Measurements from ENCODE around the gene ZNF616. TPM values are rescaled to one million over a fixed set of nuclear protein-coding genes. Genes with fewer than 3 reads are reported as not detected.

Gene ZNF616
- total RNA-seq, 1 experiment from 2014 or later: 34.6 TPM

DNA sequence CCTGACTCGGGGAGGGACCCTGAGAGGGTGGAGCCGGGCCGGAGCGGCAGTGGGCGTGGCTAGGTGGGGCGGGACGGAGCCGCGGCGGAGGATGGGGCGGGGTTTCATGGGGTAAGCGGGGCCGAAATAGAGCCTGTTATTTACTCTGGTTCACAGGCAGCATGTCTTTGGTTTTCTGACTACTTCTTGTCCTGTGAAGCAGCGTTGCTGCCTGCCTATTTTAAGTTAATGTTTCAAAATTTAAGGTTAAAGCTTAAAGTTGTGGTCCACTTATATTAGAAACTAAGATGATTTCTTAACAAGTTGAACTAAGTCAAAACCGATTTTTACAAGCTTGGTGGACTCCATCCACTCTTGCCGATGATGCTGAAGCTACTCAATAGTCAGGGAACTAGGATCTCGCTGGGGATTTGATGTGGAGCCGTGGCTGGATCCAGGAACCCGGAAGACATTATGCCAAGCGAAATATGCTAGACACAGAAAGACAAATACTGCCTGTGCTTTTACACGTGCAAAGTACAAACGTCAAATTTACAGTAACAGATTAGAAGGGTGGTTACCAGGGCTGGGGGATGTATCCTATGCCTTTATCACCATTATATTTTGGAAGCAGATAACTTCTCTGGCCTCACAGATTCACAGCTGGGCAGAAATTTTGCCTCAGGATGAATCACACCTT, 433 bp upstream of the ZNF616 start (continued):
- TF ChIP-seq, protein P1, sequence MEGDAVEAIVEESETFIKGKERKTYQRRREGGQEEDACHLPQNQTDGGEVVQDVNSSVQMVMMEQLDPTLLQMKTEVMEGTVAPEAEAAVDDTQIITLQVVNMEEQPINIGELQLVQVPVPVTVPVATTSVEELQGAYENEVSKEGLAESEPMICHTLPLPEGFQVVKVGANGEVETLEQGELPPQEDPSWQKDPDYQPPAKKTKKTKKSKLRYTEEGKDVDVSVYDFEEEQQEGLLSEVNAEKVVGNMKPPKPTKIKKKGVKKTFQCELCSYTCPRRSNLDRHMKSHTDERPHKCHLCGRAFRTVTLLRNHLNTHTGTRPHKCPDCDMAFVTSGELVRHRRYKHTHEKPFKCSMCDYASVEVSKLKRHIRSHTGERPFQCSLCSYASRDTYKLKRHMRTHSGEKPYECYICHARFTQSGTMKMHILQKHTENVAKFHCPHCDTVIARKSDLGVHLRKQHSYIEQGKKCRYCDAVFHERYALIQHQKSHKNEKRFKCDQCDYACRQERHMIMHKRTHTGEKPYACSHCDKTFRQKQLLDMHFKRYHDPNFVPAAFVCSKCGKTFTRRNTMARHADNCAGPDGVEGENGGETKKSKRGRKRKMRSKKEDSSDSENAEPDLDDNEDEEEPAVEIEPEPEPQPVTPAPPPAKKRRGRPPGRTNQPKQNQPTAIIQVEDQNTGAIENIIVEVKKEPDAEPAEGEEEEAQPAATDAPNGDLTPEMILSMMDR (IDR thresholded peaks at IDR 0.05): no peak

DNA sequence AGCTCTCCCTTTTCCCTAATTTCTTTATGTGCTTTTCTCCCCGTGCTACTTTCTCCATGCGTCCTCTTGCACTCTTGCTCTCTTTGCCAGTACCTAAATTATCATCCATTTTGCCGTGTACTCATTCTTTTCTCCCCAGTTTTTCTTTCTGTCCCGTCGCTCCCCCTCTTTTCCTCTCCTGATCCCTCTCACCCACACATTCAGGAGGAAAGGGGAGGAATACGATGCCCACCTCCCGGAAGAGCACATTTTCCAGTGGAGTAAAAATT, 821 bp downstream of the ZNF616 start:
- H3K27ac Mint-ChIP-seq: peak overlapping the region; percentile 97
- no peaks in the 10 kb centered on the region for H3K9me3 Mint-ChIP-seq
- ChIA-PET POLR2A (interaction anchor here (1.5 to 3.0 kb wide), 2 partner anchors 31 to 50 kb away, joined by 3 to 21 read pairs; partner anchors contain the start of gene PPP2R1A), CTCF (interaction anchor here (1.8 to 2.7 kb wide), 3 partner anchors 50 to 98 kb away, joined by 6 to 20 read pairs (median 8); partner anchors contain the start of gene PPP2R1A)
- H3K27me3 Mint-ChIP-seq (ENCODE audit: low read depth): no peaks in the 10 kb centered on the region; the same call in 1 of the 2 replicates
- H3K4me1 Mint-ChIP-seq: peaks cover 24% of the 10 kb centered on the region
- peaks cover 20% of the 10 kb centered on the region for H3K36me3 Mint-ChIP-seq
- no peak for TF ChIP-seq ZBTB21 (CRISPR knock-in tag; IDR thresholded peaks at IDR 0.05; ENCODE audit: borderline replicate concordance)
- no peak for TF ChIP-seq IRF2 (CRISPR knock-in tag; IDR thresholded peaks at IDR 0.05; ENCODE audit: borderline replicate concordance, low read depth)
- TF ChIP-seq, protein P2, sequence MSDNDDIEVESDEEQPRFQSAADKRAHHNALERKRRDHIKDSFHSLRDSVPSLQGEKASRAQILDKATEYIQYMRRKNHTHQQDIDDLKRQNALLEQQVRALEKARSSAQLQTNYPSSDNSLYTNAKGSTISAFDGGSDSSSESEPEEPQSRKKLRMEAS (CRISPR knock-in tag; IDR thresholded peaks at IDR 0.05): peak; percentile 62; the same call in 1 of the 2 replicates
- TF ChIP-seq SOX15 (CRISPR knock-in tag; IDR thresholded peaks at IDR 0.05): no peak
- H3K4me3 Mint-ChIP-seq: peak overlapping the region; percentile 97
- no peak for DNase-seq (ENCODE audit: low spot score)
- no peak for ATAC-seq

DNA sequence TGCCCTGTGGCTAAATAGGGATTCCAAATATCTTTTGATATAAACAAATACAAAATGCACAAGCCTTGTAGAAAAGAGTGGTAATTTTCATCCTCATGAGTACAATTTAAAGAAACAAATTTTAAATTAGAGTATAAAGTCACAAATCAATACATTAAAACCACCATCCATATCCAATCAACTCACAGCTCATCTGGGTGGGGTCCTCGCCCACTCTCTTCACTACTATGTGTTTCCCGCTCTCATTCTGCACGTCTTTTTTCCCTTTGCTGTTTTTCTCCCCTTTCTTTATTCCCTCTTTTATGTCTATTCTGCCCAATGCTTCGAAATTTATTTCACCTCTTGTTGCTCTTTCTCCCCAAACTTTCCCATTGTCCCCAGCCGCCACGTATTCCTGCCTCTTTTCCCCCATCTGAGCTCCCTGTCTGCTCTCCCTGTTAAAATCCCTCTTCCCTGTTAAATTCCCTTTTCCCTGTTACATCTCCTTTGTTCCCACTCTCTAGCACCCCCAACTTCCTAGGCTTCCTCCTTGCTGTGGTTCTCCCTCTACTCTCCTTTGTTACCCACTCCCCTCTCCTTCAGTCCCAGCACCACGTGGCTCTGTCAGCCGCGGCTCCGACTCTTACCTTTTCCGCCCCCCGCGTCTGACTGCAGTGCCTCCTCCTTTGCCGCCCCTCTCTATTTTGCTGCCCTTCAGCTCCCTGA, 1.3 kb downstream of the ZNF616 start:
- ATAC-seq (peak; percentile 68), DNase-seq (ENCODE audit: low spot score) (peak; percentile 62)
- peaks cover 27% of the 10 kb centered on the region for H3K4me1 Mint-ChIP-seq
- no peaks in the 10 kb centered on the region; the same call in 1 of the 2 replicates for H3K27me3 Mint-ChIP-seq (ENCODE audit: low read depth)
- H3K36me3 Mint-ChIP-seq: peaks cover 22% of the 10 kb centered on the region
- peak overlapping the region; percentile 97 for H3K4me3 Mint-ChIP-seq
- CTCF ChIA-PET: interaction anchor here (0.5 to 2.7 kb wide), 4 partner anchors 51 to 99 kb away, joined by 3 to 20 read pairs (median 7); partner anchors contain the start of gene PPP2R1A
- POLR2A ChIA-PET: interaction anchor here (1.5 to 3.0 kb wide), 2 partner anchors 32 to 50 kb away, joined by 3 to 21 read pairs; partner anchors contain the start of gene PPP2R1A
- H3K9me3 Mint-ChIP-seq: no peaks in the 10 kb centered on the region
- peak overlapping the region; percentile 97 for H3K27ac Mint-ChIP-seq
- TF ChIP-seq, protein P2 (CRISPR knock-in tag; IDR thresholded peaks at IDR 0.05): peak; percentile 95
- TF ChIP-seq SOX15 (CRISPR knock-in tag; IDR thresholded peaks at IDR 0.05): no peak
- TF ChIP-seq RORB (CRISPR knock-in tag; IDR thresholded peaks at IDR 0.05): no peak
- TF ChIP-seq OVOL2 (CRISPR knock-in tag; IDR thresholded peaks at IDR 0.05; ENCODE audit: borderline replicate concordance): no peak
- TF ChIP-seq, protein P3, sequence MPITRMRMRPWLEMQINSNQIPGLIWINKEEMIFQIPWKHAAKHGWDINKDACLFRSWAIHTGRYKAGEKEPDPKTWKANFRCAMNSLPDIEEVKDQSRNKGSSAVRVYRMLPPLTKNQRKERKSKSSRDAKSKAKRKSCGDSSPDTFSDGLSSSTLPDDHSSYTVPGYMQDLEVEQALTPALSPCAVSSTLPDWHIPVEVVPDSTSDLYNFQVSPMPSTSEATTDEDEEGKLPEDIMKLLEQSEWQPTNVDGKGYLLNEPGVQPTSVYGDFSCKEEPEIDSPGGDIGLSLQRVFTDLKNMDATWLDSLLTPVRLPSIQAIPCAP (CRISPR knock-in tag; IDR thresholded peaks at IDR 0.05): no peak
- TF ChIP-seq RELA (CRISPR knock-in tag; IDR thresholded peaks at IDR 0.05; ENCODE audit: borderline replicate concordance): no peak
- no peak for TF ChIP-seq ATF1 (CRISPR knock-in tag; IDR thresholded peaks at IDR 0.05)
- no peak for TF ChIP-seq TCF7 (CRISPR knock-in tag; IDR thresholded peaks at IDR 0.05; ENCODE audit: low read depth)
- TF ChIP-seq, protein P1 (IDR thresholded peaks at IDR 0.05): no peak
- no peak for TF ChIP-seq NR3C1 (CRISPR knock-in tag; conservative IDR thresholded peaks at IDR 0.05; ENCODE audit: low read depth)
- TF ChIP-seq, protein P4, sequence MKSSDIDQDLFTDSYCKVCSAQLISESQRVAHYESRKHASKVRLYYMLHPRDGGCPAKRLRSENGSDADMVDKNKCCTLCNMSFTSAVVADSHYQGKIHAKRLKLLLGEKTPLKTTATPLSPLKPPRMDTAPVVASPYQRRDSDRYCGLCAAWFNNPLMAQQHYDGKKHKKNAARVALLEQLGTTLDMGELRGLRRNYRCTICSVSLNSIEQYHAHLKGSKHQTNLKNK (CRISPR knock-in tag; IDR thresholded peaks at IDR 0.05): no peak
- TF ChIP-seq NFYB (CRISPR knock-in tag; conservative IDR thresholded peaks at IDR 0.05; ENCODE audit: low read depth): no peak
- no peak for TF ChIP-seq ZNF138 (CRISPR knock-in tag; conservative IDR thresholded peaks at IDR 0.05)
- no peak for TF ChIP-seq FOXK1 (CRISPR knock-in tag; IDR thresholded peaks at IDR 0.05)
- no peak for TF ChIP-seq SP1 (CRISPR knock-in tag; conservative IDR thresholded peaks at IDR 0.05)
- TF ChIP-seq, protein P5, sequence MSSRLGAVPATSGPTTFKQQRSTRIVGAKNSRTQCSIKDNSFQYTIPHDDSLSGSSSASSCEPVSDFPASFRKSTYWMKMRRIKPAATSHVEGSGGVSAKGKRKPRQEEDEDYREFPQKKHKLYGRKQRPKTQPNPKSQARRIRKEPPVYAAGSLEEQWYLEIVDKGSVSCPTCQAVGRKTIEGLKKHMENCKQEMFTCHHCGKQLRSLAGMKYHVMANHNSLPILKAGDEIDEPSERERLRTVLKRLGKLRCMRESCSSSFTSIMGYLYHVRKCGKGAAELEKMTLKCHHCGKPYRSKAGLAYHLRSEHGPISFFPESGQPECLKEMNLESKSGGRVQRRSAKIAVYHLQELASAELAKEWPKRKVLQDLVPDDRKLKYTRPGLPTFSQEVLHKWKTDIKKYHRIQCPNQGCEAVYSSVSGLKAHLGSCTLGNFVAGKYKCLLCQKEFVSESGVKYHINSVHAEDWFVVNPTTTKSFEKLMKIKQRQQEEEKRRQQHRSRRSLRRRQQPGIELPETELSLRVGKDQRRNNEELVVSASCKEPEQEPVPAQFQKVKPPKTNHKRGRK (CRISPR knock-in tag; IDR thresholded peaks at IDR 0.05; ENCODE audit: borderline replicate concordance): 0 out of 2 replicates have a peak, but pooled peaks have one; percentile 60
- TF ChIP-seq, protein P6, sequence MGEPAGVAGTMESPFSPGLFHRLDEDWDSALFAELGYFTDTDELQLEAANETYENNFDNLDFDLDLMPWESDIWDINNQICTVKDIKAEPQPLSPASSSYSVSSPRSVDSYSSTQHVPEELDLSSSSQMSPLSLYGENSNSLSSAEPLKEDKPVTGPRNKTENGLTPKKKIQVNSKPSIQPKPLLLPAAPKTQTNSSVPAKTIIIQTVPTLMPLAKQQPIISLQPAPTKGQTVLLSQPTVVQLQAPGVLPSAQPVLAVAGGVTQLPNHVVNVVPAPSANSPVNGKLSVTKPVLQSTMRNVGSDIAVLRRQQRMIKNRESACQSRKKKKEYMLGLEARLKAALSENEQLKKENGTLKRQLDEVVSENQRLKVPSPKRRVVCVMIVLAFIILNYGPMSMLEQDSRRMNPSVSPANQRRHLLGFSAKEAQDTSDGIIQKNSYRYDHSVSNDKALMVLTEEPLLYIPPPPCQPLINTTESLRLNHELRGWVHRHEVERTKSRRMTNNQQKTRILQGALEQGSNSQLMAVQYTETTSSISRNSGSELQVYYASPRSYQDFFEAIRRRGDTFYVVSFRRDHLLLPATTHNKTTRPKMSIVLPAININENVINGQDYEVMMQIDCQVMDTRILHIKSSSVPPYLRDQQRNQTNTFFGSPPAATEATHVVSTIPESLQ (CRISPR knock-in tag; IDR thresholded peaks at IDR 0.05): no peak
- no peak for TF ChIP-seq HMGA2 (CRISPR knock-in tag; IDR thresholded peaks at IDR 0.05)

Data from WTC11 (cell line).